GM10266 (cell line): Measurements from ENCODE around the gene POLD1.
"Not testable (repeated sequence)": the region's sequence is repeated elsewhere in the genome, so short reads cannot be mapped to it uniquely, and the experiment has no call there.

Experiments
- DNase-seq: peaks from one replicate; pipeline ENCODE4 v3.0.0; 2012; ENCODE audit errors: extremely low spot score
- CTCF ChIP-seq: IDR thresholded peaks from 2 replicates; pipeline ENCODE4 v1.5.1; 2012; ENCODE audit warnings: mild to moderate bottlenecking, low read depth; ENCODE audit not compliant: control insufficient read depth, insufficient read depth; ENCODE audit errors: missing control alignments

Gene POLD1

DNA sequence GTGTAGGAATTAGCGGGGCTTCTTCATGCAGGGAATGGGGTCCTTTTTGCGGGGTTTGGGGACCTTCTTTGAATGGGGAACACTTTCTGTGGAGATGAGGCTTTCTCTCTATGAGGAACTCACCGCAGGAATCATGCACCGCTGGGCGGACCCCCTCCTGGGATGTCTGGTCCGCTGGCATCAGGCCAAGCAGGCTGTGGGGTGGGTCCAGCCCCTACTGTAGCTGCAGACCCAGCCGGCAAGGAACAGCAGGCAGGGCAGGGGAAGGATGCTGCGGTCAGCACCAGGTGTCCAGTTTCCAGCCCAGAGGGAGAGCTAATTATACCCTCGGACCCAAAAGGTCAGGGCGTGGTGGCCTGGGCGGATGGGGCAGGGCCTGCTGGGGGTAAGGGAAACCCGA lies 50.4 kb downstream of the POLD1 start:
- no peak for DNase-seq
- TF ChIP-seq CTCF: no peak

DNA sequence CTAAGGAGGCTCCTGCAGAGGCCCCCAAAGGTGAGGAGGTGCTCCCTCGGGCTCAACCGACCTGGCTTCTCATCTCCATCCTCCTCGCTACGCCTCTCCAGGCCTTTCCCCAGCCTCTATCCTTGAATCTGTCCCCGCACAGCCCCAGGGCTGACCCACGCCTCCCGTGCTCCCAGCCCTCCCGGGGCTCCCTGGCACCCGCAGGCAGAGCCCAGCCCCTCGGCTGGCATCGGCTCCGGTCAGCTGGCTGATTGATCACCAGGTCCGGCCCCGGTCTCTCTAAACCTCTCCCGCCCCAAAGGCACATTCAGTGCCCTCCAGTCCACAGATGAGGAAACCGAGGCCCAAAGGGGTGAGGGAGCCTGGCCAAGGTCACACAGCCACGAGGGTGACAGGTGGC lies 51.1 kb downstream of the POLD1 start:
- no peak for DNase-seq
- TF ChIP-seq CTCF: no peak

DNA sequence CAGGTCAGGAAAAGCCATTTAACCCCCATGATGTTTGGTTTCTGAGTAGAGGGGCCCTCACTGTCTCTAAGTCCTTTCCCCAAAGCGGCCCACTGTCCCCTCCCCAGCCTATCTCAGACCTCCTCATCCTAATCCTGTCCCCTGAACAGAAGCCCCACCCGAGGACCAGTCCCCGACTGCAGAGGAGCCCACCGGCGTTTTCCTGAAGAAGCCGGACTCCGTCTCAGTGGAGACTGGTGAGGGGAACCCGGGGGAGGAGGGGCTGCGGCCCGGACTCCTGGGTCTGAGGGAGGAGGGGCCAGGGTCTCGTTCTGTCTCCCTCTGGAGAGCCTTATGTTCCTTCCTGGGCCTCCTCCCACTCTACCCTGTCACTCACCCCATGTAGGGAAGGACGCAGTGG lies 51.5 kb downstream of the POLD1 start:
- no peak for TF ChIP-seq CTCF
- DNase-seq: no peak

DNA sequence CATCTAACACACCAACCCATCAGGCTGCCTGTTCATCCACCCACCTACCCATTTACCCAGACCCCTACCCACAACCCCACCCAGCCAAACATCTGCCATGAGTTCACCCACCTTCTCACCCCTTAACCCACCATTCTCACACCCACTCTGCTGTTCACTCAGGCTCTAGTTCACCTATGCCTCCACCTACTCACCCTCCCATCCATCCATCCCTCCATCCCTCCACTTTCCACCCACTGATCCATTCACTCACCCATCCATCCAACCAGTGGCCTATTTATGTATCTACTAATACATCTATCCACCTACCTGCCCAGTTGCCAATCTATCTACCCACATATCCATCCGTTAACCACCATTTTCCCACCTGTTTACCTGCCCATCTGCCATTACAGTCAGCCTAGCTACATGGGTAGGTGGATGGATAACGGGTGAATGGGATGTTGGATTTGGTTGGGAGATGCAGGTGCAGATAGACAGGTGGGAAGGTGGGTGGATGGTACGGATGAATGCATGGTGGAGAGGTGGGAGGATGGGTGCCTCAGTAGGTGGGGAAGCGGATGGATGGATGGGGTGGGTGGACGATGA lies 53.8 kb downstream of the POLD1 start:
- no peak for TF ChIP-seq CTCF

DNA sequence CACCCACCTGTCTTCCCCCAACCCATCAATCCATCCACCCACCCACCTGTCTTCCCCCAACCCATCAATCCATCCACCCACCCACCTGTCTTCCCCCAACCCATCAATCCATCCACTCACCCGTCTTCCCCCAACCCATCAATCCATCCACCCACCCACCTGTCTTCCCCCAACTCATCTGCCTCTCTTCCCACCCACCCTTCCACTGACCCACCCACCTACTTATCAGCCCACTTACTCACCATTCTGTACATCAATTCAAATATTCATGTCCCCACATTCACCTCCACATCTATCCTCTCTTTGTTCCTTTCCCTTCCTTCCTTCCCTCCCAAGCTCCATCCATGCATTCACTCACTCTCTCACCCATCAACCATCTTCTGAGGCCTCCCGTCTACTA lies 55.0 kb downstream of the POLD1 start:
- DNase-seq: not testable (repeated sequence)

More for the DNA sequence above, 53.8 kb downstream of the POLD1 start:
- no peak for DNase-seq

GRCh38 chr19:50444059-50444458 lies 59.9 kb downstream of the POLD1 start:
- DNase-seq: no peak
- no peak for TF ChIP-seq CTCF

GRCh38 chr19:50447053-50447452 lies 62.9 kb downstream of the POLD1 start:
- no peak for TF ChIP-seq CTCF
- DNase-seq: no peak

DNA sequence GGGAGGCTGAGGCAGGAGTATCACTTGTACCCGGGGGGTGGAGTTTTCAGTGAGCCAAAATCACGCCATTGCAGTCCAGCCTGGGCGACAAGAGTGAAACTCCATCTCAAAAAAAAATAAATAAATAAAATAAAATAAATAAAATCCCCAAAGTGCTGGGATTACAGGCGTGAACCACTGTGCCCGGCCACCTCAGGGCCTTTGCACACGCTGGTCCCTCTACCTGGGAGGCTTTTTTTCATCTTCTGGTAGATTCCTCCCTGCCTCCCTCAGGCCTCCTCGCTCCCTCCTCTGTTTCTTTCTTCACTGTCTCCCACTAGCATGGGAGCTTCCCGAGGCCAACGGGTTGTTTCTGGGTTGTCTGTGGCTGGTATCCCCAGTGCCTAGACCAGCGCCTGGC lies 63.6 kb downstream of the POLD1 start:
- TF ChIP-seq CTCF: no peak

More for the DNA sequence above, 63.6 kb downstream of the POLD1 start:
- no peak for DNase-seq
